ENCODE results near the gene PURB.
"Not testable (repeated sequence)": the region's sequence is repeated elsewhere in the genome, so short reads cannot be mapped to it uniquely, and the experiment has no call there.

PURB gene

DNA sequence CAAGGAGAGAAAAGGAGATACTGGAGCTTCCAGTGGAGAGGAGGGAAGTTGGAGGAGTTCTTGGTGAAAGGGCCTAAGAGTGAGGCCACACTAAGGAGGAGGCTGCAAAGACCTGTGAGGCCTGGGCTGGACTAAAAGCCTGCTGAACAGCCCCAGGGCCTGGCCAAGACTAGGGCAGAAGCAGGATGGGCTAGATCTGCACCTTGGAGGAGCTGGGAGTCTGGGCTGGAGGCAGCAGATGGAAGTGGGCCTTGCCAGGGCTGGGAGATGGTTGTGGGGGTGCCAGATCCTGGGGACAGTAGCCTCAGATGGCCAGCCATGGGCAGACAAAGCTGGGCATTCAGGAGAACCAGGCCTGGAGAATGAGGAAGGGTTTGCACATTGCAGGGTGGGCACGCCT is 6.5 kb upstream of the PURB start:
- no peak for DNase-seq (ENCODE audit: low read depth, low spot score)

DNA sequence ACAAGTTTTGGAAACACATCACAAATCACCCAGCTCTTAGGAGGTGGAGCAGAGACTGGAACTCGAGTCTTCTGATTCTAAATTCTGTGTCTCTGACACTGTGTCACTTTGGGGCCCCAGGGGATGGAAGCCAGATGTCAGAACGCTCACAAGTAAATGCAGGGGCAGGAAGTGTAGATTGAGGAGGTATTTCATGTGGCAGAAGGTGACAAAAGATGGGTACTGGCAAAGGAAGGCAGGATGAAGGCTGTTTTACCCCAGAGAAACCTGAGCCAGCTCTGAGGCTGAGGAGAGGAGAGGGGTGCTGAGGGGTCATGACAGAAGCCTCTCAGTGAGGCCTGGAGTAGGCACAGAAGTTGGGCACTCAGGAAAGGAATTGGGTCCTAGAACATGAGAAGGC is 6.0 kb upstream of the PURB start:
- DNase-seq (ENCODE audit: low read depth, low spot score), result no peak

DNA sequence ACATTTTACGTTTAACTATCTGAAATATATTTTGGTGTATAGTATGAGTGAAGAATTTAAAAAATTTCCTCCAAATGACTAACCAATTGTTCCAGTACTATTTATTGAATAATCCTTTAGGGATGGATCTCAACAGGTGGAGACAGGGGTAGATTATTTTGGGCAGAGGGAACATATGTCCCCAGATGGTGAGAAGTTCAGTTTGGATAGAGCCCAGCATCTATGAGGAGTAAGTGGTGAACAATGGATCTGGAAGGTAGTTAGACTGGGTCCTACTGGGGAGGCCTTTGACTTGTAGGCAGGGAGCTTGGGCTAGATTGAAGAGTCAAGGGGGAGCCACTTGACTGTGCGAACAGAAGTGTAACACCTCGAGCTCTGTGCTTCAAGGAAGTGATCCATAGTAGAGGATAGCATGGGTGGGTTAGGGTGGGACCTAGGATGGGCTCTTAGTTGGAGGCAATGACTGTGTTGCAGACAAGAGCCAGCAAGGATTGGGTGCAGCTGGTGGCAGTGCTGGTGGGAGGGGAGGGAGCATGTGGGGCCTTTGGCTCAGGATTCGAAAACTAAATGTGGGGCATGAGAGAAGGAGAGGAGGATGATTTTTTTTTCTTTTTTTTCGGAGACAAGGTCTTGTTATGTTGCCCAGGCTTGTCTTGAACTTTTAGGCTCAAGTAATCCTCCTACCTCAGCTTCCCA is 3.9 kb upstream of the PURB start:
- no peak for DNase-seq (ENCODE audit: low read depth, low spot score)

DNA sequence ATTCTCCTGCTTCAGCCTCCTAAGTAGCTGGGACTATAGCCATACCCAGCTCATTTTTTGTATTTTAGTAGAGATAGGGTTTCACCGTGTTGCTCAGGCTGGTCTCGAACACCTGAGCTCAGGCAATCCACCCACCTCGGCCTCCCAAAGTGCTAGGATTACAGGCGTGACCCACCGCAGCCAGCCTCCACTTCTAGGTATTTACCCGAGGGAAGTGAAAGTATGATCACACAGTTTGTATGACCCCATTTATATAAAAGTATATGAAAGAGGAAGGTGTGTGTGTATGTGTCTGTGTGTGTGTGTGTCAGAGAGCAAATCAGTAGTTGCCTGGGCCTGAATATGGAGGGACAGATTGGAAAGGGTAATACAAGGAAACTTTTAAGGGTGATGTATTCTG is 2.0 kb upstream of the PURB start:
- DNase-seq (ENCODE audit: low read depth, low spot score), result no peak

DNA sequence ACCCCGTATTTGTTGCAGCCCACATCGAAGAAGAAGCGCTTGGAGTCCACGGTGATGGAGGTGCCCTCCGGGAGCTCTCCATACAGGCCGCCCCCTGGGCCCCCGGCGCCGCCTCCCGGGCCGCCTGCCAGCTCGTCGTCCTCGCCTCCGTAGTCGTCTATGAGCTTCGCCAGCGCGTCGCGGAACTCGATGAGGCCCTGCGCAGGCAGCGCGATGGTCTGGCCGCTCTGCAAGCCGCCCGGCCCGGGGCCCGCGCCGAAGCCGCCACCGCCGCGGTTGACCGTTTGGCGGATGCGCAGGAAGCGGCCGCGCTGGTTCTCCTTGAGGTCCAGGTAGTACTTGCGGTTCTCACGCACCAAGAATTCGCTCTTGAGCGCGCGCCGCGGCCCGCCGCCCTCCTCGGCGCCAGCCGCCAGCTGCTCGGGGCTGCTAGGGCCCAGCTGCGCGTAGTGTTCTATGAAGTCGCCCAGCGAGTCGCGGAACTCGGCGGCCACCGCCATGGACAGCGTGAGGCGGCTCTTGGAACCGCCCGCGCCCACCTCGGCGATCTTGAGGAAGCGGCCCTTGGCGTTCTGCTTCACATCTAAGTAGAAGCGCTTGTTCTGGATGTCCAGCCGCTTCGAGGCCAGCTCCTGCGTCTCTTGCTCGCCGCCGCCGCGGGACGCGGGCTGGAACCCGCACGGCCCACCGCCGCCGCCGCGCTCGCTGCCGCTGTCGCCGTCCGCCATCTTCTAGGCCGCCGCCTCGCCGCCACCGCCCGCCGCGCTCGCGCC is 523 bp downstream of the PURB start:
- no peak for DNase-seq (ENCODE audit: low read depth, low spot score)

DNA sequence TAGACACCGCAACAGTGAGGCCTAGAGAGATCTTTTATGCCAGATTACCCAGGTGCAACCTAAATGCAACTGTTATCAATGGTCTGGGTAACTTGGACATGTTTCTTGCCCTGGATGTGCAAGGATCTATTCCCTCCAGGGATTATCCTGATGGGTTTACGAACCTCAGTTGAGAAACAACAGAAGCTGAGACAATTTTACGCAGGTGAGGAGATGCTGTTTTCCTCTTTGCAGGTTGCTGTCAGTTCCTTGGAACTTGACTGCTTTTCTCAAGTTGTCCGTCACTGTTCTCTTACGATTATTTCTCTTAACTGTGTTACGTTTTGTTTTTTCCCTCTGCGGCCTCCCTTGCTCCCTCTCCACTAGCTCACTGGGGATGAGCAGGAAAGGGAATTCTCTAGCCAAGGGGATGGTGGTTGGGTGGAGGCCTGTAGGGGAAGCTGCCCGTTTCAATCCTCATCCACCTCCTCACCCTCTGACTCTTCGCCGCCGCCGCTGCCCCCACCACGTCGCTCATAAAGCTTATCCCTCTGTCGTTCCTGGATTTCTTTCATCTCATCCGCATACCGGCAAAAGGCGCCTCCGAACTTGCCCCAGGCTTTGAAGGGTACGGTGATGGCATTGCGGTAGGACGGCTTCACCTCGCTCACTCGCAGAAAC is 1.2 kb downstream of the PURB start:
- no peak for DNase-seq (ENCODE audit: low read depth, low spot score)

DNA sequence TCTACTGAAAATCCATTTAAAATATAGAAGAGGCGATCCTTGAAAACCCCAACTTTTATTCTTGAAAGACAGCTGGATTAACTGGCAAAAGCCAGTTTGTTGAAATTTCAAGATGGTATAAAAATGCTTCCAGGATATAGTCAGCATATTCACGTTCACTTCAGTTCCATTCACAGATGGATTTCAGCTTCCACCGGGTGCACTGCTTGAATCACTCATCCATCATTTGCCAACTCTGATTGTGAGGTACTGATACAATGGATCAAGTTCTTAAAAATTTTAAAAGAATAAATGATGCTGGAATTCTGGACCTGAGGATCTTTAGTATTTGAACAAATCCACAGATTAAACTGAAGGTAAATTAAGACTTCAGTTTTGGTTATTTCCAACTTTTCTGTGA is 2.4 kb downstream of the PURB start:
- no peak for DNase-seq (ENCODE audit: low read depth, low spot score)

DNA sequence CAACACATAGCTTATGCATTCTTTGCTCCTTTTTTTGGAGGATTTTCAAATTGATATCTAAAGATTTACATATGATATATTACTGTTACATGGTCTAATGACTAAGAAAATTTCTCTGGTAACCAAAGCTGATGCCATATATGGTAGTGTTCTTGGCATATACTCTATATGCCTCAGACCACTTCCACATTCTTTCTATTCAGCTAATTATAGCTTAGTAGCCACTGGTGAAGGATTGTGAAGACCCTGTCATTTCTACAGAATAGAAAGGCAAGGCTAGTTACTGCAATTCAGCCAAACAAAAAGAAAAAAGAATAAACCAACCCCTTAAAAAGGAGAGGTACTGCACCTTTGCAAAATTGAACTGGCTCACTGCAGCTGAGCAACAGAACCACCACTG is 3.7 kb downstream of the PURB start:
- DNase-seq (ENCODE audit: low read depth, low spot score), result no peak

DNA sequence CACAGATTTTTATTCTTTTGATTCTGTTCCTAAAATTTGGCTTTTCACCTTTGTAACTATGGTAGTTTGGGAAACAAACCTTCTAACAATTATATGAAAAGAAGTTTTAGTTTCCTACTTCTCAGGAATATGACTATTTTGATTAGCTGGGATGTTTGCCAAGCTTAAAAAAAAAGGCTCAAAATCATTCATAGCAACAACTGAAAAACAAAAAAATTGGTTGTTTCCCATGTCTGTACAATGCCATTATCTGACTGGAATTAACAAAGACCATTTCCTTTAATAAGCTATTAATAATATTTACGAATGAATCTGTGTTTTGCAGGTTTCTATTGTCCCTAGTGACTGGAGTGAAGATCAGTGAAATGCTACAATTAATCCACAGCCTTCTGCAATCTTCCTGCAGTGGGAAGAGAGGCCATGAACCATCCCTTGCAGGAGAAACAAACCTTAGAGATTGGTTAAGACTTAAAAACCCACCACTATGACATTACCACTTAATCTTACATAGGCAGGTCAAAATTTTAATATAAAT is 4.2 kb downstream of the PURB start:
- DNase-seq (ENCODE audit: low read depth, low spot score), result no peak

DNA sequence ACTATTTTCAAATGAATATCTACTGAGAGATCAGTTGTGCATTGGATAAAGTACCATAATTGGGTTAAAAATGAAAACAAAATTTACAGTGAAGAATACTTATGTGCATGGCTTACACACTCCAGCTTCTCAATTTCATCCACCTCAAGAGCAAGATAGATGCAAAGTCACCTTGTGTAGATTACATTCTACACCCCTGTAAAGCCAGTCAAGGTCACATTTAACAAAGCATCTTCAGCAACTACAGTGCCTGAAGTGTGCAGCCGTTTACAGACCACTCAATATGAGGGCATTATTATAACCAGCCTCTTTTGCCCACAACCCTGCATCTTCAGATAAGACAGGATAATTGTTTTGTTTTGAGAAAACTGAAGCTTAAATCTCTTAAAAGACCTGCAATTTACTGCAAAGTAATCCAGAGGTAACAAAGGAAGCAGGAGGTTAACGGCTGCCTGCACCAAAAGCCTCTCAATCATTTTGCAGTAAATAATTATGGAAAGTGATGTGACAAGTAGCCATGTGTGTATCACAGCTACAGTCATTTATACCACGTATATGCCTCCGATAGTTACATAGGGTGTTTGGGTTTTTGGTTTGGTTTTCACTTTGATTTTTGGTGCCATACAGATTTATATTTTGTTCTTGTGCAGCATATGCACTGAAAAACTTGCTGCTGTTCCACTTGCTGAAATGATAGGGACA is 4.9 kb downstream of the PURB start:
- no peak for DNase-seq (ENCODE audit: low read depth, low spot score)

DNA sequence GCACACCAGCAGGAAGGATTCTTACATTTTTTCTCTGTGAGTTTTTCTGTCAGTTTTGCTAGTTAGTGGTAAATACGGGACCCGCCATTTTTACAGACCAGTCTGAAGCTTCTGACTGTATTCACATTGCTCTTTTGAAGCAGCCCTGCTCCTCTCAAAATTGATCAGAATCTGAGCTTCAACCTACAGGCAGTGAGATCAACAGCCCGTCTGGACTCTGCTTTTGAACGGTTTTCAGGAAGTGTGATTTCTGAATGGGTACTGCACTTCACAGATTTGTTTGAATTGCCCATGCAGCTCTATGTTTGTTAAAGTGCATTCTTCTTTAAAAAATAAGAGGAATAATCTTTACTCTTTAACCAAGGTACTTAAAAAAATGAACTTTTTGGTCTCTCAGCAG is 8.9 kb downstream of the PURB start:
- no peak for DNase-seq (ENCODE audit: low read depth, low spot score)

DNA sequence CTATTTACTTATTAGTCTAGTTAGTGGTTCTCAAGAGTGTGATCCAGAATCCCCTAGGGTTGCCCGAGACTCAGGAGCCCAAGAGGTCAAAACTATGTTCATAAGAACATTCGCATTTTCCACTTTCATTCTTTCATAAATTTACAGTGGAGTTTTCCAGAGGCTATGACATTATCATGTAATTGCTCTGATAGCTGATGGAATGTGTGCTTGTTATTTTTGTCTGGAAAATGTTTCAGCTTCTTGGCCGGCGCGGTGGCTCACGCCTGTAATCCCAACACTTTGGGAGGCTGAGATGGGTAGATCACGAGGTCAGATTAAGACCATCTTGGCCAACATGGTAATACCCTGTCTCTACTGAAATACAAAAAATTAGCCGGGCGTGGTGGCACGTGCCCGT is 10.1 kb downstream of the PURB start:
- DNase-seq (ENCODE audit: low read depth, low spot score), result no peak

DNA sequence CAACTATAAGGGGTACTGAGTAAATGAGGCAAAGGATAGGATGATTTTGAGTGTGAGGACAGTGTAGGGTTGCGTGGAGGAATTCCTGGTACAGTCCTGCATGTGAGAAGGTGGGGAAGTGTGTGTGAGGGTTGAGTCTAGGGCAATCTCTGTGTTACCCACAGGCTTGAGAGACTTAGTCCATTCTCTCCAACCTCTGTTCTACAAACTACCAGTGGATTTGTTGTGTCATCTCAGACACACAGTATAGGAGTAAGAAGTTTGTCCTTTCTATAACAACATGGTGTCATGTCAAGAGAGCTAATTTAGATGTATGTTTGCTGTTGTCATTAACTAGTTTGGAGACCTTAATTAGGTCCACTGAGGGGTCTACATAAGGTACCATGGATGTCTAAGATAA is 12.5 kb downstream of the PURB start:
- DNase-seq (ENCODE audit: low read depth, low spot score), result no peak

DNA sequence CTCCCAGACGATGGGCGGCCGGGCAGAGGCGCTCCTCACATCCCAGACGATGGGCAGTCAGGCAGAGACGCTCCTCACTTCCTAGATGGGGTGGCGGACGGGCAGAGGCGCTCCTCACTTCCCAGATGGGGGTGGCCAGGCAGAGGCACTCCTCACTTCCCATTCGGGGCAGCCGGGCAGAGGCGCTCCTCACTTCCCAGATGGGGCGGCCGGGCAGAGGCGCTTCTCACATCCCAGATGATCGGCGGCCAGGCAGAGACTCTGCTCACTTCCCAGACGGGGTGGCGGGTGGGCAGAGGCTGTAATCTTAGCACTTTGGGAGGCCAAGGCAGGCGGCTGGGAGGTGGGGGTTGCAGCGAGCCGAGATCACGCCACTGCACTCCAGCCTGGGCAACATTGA is 13.4 kb downstream of the PURB start:
- not testable (repeated sequence) for DNase-seq (ENCODE audit: low read depth, low spot score)

DNA sequence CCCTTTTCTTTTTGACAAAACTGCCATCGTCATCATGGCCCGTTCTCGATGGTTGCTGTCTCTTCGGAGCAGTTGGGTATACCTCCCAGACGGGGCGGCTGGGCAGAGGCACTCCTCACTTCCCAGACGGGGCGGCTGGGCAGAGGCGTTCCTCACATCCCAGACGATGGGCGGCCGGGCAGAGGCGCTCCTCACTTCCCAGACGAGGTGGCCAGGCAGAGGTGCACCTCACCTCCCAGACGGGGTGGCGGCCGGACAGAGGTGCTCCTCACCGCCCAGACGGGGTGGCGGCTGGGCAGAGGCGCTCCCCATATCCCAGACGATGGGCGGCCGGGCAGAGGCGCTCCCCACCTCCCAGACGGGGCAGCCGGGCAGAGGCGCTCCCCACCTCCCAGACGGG is 14.6 kb downstream of the PURB start:
- not testable (repeated sequence) for DNase-seq (ENCODE audit: low read depth, low spot score)

DNA sequence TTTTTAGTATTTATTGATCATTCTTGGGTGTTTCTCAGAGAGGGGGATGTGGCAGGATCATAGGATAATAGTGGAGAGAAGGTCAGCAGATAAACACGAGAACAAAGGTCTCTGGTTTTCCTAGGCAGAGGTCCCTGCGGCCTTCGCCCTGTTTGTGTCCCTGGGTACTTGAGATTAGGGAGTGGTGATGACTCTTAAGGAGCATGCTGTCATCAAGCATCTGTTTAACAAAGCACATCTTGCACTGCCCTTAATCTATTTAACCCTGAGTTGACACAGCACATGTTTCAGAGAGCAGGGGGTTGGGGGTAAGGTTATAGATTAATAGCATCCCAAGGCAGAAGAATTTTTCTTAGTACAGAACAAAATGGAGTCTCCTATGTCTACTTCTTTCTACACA is 15.0 kb downstream of the PURB start:
- not testable (repeated sequence) for DNase-seq (ENCODE audit: low read depth, low spot score)

DNA sequence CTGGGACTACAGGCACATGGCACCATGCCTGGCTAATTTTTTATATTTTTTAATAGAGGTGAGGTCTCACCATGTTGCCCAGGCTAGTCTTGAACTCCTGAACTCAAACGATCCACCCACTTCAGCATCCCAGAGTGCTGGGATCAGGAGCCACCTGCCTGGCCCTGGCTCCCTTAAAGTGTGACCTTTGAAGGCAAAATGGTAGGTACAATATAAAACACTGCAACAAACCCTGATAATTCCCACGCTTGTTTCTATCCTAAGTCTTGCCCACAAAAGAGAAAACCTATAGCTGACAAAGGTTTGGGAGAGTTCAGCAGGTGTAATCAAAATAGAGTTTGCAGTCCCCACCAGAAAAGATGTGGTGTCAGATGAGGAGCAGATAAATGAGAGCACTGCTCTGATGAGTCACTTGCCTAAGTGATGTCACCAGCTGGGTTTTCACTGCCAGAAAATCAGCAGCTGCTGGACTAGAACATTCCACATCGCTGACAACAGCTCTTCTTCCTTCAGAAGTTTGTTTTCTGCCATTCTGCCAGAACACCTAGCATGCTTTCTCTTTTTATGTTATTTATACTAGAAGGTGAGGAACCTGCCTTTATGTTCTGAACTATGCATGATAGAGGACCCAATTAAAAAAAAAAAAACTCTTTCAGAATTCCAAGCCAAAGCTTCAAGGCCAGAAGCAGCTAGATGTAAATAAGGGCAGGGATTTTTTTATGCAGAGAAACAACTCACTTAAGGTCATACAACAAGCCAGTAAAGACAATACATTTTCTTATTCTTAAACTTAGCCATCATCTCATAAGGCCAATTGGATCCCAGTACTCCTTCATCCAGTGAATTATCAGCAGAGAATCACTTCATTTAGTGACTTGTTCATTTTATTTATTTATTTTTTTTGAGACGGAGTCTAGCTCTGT is 18.0 kb downstream of the PURB start:
- DNase-seq (ENCODE audit: low read depth, low spot score), result no peak

DNA sequence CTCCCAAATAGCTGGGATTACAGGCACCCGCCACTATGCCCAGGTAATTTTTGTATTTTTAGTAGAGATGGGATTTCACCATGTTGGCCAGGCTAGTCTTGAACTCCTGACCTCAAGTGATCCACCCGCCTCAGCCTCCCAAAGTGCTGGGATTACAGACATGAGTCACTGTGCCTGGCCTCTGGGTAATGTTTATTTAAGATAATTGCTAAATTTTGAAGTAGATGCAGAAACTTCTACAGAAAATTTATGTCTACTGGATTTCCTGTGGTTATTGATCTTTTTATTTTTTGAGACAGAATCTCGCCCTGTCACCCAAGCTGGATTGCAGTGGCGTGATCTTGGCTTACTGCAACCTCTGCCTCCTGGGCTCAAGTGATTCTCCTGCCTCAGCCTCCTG is 23.4 kb downstream of the PURB start:
- not testable (repeated sequence) for DNase-seq (ENCODE audit: low read depth, low spot score)

DNA sequence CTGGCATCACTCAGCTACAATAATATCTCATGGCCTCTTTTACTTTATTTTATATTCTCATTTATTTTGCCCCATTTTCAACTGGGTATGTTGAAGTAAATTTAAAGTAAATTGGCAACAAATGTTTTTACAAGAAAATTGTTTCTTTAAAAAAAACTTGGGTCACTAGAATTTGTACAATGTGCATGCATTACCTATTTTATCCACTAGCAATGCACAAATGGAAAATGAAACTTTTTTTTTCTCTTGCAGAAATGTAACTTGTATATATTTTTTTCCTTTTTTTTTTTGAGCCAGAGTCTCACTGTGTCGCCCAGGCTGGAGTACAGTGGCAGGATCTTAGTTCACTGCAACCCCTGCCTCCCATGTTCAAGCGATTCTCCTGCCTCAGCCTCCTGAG is 27.2 kb downstream of the PURB start:
- DNase-seq (ENCODE audit: low read depth, low spot score), result no peak

DNA sequence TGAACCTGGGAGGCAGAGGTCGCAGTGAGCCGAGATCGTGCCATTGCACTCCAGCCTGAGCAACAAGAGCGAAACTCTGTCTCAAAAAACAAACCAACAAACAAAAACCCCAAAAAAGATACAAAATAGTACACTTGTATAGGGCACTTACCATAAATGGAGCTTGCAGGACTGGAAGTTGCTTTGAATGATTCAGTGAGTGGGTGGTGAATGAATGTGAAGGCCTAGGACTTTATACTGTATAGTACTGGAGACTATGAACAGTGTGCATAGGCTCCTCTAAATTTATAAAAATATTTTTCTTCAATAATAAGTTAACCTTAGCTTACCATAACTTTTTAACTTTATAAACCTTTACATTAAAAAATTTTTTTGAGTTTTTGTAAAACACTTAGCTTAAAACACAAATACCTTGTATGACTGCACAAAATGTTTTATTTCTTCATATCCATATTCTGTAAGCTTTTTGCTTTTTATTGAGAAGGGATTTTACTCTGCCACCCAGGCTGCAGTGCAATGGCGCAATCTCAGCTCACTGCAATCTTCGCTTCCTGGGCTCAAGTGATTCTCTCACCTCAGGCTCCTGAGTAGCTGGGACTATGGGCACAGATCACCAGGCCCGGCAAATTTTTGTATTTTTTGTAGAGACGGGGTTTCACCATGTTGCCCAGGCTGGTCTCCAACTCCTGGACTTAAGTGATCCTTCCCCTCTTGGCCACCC is 30.5 kb downstream of the PURB start:
- DNase-seq (ENCODE audit: low read depth, low spot score), result no peak

All from activated naive CD8-positive, alpha-beta T cell treated with anti-CD3 and anti-CD28 coated beads, Interleukin-2, amount 50 U/mL, for 16 hours (primary cell).